ENCODE measurements around the gene USP2.

Gene USP2

DNA sequence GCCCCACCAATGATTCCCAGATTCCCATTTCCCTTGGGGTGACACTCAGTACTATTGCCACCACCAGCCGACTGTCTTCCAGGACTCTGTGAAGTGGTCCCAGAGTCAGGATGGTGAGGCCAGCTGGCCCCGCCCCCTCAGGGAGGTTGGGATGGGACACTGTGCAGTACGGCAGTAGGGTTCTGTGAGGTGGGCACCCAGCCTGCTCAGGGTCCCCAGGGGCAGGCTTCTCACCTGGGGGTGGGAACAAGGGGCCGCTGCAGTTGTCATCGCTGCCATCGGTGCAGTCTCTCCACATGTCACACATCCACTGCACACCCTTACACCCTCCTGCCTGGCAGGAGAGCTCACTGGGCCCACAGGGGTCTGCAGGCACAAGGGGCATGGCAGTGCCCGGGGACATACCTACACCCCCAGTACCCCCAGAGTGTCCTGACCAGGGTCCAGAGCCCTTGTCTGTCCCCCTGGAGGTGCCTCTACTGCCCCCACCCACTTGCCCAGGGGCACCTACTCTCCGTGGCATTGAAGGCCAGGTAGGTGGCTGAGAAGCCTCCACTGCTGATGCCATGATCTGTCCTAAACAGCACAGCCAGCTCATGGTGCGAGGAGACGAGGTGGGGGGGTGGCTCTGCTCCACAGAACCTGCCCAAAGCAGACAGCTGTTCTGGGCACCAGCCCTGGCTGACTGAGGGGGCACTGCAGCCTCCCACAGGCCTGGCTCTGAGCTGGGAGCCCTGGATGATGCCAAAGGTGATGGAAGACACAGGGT is 38.9 kb downstream of the USP2 start:
- DNase-seq (ENCODE audit: low read depth in 1 of 2, low spot score in 1 of 2) = no peak

DNA sequence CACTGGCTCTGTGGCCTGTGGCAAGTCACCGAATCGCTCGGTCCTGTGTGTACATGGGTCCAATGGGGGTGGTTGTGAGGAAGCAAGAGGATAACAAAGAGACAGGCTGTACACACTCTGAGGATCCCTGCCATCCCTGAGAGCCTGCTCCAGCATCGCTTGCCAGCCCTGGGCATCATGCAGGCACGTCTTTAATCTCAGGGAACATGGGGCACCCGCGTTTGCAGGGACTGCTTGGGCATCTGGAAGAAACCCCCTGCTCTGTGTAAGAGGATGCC is 39.5 kb downstream of the USP2 start:
- DNase-seq (ENCODE audit: low read depth in 1 of 2, low spot score in 1 of 2) = no peak

DNA sequence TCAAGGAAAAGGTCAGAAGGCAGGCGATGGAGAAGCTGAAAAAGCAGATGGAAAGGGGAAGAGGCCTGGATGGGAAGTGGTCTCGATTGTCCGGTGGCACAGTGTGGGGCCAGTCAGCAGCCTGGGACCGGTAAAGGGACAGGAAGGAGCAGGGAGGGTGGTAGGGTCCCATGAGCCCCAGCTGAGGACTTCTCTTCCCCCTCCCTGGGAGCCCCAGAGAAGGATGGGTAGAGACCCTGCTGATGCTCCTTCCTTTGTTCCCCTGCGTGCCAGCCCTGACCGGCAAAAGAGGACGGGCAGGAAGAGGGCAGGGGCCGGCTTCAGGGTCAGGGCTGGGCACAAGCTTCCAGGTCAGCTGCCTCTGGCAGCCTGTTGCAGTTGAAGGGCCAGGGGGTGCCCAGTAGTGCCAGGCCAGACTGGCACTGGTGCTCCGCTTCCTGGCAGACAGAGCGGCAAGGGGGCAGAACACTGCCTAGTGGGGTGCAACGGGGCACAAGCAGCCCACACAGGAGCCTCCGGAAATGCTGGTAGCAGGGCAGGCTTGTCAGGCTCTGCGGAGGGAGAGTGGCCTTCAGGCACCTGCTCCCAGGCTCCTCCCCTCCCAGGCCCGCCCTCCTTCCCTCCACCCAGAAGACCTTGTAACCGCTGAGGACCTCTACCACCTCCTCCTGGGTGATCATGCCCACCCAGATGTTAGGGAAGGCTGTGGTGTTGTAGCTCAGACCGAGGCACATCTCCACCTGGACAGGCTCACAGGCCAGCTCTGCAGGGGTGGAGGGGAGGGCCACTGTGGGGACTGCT is 40.1 kb downstream of the USP2 start:
- no peak for DNase-seq (ENCODE audit: low read depth in 1 of 2, low spot score in 1 of 2)

DNA sequence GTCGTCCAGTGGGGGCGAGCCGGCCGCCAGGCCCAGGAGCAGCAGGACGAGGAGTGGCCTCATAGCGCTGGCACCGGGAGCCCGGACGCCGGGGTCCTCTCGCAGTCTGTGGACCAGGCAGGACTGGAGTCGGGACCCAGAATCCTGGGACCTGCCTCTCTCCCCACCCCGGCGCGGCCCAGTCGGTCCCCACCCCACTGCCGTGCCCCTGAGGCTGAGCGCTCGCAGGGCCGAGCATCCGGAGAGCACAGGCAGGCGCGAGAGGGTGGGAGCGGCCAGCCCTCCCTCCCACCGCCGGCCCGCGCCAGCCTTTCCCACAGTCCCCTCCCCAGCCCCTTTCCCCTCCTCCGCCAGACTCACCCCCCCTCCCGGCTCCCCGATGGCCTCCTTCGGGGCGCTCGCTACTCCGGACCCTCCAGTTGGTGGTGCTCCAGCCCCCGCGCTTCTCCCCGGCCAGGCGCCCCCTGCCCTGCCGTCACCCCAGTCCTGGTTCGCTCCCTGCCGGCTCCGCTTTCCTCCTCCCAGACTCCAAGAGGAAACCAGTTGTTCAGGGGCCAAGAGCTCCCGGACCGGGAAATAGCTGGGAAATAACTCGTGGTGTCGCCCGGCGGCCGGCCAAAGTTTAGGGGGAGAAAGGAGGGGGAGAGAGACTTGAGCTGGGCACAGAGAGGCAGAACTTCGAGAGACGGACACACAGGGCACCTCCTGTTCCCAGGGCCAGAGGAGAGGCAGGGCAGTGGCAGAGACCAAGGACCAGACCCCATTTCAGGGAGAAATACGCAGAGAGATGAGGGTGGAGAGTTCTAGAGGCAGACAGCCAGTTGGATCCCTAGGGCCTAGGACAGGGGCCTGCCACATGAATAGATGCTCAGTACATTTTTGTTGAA is 40.9 kb downstream of the USP2 start, which contains the start of gene C1QTNF5:
TSS of gene C1QTNF5 (minus strand) at position 549 of the 887 bp plus-strand sequence. CDS start at position 63, 486 bp downstream.
- no peak for DNase-seq (ENCODE audit: low read depth in 1 of 2, low spot score in 1 of 2)

DNA sequence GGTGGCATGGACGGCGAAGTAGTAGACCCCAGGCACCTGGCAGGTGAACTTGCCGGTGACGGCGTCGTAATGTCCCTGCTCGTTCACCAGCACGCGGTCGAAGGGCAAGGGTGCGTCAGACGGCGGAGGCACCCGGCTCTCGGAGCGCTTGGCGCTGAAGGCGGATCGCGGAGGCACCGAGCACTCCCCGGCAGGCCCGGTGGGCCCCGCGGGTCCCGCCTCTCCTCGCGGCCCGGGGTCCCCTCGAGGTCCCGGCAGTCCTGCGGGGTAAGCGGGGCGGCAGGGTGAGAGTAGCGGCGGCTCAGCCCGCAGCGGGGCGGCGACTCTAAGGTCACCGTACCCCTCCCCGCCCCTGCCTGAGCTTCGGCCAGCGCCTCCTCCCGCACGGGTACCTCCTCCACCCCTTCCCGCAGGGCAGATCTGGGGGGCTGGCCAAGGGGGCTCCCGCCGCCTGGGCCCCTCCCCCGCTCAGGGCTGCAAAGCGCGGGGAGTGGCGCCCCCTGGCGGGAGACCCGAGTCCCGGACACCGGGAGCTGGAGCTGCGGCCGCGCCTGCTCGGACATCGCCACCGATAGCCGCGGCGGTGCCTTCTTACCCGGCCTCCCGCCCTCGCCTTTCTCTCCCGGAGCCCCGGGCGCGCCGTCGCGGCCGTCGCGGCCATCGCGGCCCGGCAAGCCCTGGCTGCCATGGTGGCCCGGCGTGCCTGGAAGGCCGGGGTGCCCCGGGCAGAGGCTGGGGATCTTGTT is 41.7 kb downstream of the USP2 start:
- no peak for DNase-seq (ENCODE audit: low read depth in 1 of 2, low spot score in 1 of 2)

DNA sequence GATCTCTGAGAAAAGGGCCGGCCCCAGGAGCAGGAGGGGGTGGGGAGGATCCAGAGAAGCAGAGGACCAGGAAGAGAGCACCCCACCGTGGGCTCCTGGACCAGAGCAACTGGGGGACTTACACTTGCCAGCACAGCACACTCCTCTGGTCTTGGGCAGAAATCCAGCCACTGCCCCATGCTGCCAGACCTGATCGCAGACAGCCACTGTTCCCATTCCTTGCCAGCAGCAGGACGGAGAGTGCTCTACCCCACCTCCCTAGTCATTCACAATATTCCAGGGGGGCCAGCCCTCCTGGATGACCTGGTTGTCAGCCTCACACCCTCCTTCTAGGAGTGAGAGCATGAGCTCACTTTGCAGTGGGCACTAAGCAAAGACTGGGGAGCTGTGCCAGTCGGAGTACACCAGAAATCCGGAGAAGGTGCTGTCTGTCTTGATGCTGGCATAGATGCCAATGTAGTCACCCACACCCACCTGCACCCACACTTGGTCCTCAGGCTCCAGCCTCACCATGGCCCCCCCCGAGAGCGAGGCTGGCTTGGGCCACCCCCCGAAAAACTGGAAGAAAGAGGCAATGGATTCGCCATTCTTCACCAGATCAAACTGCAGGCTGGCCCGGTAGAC is 42.4 kb downstream of the USP2 start:
- DNase-seq (ENCODE audit: low read depth in 1 of 2, low spot score in 1 of 2) = no peak

DNA sequence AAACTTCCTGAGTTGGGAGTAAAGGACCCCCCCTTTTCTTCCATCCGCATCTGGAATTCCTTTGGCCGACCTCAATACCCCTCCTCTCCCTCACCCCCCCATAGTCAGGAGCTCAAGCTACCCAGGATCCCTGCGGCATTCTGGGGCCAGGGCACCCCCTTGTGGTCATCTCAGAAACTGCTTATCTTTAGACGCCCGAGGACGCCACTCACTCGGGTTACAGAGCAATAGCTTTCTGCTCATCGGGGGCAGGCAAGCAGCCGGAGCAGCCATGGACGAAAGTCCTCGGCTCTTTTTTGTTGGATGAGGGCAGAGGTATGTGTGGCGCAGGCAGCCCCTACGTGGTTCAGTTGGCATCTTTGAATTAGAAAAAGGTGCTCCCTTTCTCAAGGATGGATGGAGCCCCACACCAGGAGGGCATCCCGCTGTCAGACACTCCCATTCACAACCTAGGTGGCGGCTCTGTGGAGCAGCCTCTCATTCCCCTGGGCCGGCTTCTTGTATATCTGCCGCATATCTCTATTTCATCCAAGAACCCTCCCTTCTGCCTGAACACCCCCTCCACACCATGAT is 43.1 kb downstream of the USP2 start:
- peak in 1 of 2 donors; percentile 62 for DNase-seq (ENCODE audit: low read depth in 1 of 2, low spot score in 1 of 2)

DNA sequence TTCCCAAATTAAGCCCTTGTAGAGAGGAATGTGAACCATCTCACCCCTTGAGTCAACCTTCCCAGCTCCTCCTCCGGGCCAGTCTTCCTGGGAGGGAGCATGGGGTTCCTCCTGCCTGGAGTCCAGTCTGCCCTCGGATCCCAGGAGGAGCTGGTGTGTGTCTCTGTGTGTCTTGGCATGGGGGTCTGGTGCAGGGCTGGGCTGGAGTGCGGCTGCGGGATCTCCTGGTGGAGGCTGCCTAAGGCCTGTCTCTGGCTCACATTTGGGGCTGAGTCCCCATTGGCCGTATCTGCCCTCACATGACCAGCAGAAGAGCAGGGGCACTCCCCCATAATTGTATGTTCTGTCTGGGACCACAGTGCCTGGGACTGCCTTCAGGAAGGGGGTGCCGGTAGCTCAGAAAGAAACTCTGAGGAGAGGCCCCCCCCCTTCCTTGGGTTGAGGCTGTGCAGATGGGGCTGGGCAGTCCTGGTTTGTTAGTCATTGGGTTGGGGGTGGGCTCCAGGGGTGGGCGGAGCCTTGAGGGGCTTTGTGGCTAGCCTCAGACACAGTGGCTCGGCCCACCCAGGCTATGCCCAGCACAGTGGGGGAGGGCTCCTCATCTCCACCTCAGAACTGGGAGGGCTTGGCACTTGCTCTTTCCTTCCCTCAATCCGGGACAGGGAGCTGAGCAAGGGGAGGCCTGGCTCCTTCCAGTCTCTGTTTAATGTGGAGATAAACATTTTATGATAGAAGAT is 43.7 kb downstream of the USP2 start:
- no peak for DNase-seq (ENCODE audit: low read depth in 1 of 2, low spot score in 1 of 2)

DNA sequence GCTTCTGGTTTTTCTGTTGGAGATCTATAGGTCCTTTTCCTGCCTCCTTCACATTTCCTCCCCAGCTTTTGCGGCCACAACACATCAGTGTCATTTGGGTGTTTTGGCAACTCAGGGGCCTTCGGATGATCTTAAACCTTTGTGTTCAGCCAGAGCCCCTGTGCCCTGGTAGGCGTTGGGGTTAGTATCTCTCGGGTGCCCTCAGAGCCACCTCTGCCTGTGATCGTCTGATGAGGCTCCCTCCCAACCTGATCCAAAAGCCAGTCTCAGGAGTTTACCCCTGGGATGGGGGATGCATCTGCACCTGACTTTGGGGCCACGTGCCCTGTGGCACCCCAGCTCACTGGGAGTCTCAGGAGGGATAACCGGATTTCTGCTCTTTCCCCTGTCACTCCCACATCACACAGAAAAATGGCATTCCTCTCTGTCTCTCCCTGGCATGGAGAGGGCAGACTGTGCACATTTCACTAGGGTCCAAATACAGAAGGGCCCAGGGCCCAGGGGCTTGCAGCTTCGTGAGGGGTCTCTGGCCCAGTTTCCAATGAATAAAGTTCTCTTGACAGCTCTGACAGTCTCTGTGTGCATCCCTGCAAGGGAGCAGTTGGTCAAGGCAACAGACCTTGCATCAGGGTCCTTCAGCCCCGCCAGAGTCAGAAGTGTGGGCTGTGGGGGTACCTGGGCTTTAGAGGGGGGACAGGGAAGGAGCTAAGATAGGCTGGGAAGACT is 44.6 kb downstream of the USP2 start:
- DNase-seq (ENCODE audit: low read depth in 1 of 2, low spot score in 1 of 2) = no peak

DNA sequence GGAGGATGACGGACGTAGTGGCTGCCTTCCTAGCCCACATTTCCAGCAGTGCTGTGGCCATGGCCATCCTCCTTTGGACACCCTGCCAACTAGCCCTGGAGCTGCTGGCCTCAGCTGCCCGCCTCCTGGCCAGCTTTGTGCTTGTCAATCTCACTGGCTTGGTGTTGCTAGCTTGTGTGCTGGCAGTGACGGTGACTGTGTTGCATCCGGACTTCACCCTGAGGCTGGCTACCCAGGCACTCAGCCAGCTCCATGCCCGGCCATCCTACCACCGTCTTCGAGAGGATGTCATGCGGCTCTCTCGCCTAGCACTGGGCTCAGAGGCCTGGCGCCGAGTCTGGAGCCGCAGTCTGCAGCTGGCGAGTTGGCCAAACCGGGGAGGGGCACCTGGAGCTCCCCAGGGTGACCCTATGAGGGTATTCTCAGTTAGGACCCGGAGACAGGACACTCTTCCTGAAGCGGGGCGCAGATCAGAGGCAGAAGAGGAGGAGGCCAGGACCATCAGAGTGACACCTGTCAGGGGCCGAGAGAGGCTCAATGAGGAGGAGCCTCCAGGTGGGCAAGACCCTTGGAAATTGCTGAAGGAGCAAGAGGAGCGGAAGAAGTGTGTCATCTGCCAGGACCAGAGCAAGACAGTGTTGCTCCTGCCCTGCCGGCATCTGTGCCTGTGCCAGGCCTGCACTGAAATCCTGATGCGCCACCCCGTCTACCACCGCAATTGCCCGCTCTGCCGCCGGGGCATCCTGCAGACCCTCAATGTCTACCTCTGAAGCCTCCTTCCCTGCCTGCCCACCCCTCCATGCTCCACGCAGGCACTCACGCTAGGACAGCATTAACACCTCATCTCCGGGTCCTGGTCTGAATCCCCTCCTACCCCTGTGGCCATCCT is 45.6 kb downstream of the USP2 start:
- no peak for DNase-seq (ENCODE audit: low read depth in 1 of 2, low spot score in 1 of 2)

DNA sequence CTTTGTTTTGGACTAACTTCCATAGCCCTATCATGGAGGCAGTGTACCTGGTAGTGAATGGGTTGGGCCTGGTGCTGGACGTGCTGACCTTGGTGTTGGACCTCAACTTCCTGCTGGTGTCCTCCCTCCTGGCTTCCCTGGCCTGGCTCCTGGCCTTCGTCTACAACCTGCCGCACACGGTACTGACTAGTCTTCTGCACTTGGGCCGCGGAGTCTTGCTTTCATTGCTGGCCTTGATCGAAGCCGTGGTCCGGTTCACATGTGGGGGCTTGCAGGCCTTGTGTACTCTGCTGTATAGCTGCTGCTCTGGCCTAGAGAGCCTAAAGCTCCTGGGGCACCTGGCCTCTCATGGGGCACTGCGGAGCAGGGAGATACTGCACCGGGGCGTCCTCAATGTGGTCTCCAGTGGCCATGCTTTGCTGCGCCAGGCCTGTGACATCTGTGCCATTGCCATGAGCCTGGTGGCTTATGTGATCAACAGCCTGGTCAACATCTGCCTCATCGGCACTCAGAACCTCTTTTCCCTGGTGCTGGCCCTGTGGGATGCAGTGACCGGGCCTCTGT is 46.3 kb downstream of the USP2 start:
- DNase-seq (ENCODE audit: low read depth in 1 of 2, low spot score in 1 of 2) = no peak

DNA sequence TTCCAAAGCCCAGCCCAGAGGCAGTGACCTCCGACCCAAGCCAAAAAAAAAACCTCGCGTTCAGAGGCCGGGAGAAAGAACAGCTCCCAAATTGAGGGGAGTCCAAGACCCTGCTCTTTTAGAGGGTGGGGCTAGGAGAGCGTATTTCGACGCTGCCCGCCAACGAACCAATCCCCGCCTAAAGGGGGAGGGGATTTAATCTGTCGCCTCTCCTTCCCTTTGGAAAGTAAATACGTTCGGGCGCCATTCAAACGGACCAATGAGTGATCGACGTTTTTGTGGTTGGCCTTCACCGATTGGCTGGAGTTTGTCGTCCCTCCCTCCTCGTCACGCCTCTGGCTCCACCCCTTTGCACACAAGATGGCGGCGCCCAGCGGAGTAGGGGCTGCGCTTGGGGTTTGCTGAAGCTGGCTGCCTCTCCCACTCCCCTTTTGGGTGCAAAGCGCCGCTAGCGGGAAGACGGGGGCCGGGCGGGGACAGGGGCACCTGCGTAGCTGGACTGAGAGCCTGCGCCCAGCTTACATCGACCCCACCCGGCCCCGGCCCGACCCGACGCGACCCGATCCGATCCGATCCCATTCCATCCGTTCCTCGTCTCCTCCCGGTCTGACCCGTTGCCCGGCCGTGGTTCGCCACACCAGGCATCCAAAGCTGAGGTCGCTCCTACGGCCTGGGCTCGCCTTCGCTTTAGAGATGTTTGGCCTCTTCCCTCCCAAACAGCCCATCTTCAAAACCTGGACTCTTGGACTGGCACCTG is 47.1 kb downstream of the USP2 start, which contains the start of gene RNF26:
TSS of gene RNF26 (plus strand) at position 354 of the 757 bp plus-strand sequence. CDS start 596 bp downstream, outside the sequence.
- DNase-seq (ENCODE audit: low read depth in 1 of 2, low spot score in 1 of 2) = peak; percentile 85 to 95

DNA sequence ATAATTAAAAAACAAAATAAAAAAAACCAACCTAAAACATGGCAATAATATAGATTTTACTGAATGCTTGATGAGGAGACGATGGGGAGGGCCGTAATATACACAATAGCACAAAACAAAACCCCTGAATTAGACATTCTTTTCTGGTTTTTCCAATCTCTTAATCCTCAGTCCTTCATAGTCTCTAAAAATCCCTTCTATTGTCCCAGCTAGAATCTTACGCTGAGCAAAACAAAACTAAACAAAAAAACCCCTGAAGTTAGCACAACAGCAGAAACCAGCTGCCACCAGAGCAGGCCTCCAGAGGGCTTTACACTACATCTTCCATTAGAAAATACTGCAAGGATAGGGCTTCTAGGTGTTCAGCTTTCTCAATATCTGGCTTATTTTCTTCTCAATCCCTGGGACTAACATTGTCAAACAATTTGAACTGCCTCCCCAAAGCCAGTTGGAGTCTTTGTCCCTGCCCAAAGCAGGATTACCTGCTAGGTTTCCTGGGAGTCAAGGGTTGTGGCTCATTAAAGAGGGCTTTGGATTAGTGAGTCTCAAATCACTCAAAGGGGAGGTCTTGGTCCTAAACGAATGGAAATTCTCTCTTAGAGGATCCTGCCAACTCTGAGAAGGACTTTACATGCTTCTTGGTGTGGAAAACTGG is 49.3 kb downstream of the USP2 start:
- DNase-seq (ENCODE audit: low read depth in 1 of 2, low spot score in 1 of 2) = no peak

DNA sequence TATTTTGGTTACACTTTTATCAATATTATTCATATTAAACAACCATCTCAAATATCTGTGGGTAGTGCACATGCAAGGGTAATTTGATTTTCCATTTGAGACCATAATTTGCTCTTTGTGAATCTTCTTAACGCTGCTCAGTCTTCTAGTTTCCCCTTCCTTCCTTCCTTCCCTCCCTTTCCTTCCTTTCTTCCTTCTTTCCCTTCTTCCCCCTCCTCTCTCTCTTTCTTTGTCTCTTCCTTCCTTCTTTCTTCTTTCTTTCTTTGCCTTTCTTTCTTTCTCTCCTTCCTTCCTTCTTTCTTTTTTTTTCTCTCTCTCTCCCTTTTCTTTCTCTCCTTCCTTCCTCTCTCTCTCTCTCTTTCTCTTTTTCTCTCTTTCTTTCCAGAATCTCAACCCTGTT is 51.3 kb downstream of the USP2 start:
- no peak for DNase-seq (ENCODE audit: low read depth in 1 of 2, low spot score in 1 of 2)

DNA sequence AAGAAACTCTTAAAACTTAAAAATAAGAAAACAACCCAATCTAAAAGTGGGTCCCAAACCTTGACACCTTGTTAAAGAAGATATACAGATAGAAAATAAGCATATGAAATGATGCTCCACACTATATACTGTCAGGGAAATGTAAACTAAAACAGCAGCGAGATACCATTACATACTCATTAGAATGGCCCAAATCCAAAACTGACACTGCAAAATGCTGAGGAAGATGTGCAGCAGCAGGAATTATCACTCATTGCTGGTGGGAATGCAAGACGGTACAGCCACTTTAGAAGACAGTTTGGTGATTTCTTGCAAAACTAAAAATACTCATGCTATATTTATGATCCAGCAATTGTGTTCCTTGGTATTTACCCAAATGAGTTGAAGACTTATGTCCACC is 52.2 kb downstream of the USP2 start:
- no peak for DNase-seq (ENCODE audit: low read depth in 1 of 2, low spot score in 1 of 2)

DNA sequence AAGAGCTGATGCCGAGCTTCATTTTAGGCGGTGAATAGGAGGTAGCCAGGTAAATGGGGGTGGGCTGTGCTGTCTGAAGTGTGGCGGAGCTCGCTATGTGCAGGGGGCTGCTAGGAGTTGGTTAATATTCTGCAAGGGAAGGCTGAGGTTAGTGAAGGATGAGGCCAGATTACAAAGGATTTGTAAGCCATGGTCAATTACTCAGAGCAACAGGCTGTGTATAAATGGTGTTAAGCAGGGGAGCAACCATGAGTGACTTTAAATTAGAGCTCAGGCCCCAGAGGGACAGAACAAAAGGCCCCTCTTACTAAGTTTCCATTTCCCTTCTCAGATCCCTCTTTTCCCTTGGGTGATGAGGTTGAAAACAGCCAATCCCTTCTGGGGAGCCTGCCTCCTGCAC is 57.3 kb downstream of the USP2 start:
- no peak for DNase-seq (ENCODE audit: low read depth in 1 of 2, low spot score in 1 of 2)
